Thymus (tissue), 11 donors: ENCODE data around the gene STON2. TPM values are rescaled to one million over a fixed set of nuclear protein-coding genes. Genes with fewer than 3 reads are reported as not detected.
"Not testable (repeated sequence)": the region's sequence is repeated elsewhere in the genome, so short reads cannot be mapped to it uniquely, and the experiment has no call there.

ENCODE experiments used
- DNase-seq, 9 donors: peaks; one replicate each; pipeline ENCODE4 v3.0.0-alpha.2; 2013; ENCODE audit warnings: low spot score in 9 of 9, low read depth in 6 of 9, missing footprints in 1 of 9
- H3K27ac ChIP-seq, 2 donors: one replicate each; pipeline ENCODE4 v1.5.1; 2013; ENCODE audit warnings: control low read depth in 1 of 2, low read depth in 1 of 2, low read length in 1 of 2, mild to moderate bottlenecking in 1 of 2, moderate library complexity in 1 of 2
- H3K27me3 ChIP-seq, 2 donors: one replicate each; pipeline ENCODE4 v1.5.1; 2013; ENCODE audit warnings: low read length in 1 of 2; ENCODE audit not compliant: control insufficient read depth in 2 of 2, insufficient read depth in 1 of 2
- H3K36me3 ChIP-seq, 2 donors: one replicate each; pipeline ENCODE4 v1.5.1; 2013; ENCODE audit warnings: low read length in 1 of 2, mild to moderate bottlenecking in 1 of 2, moderate library complexity in 1 of 2; ENCODE audit not compliant: control insufficient read depth in 2 of 2, insufficient read depth in 2 of 2
- H3K4me1 ChIP-seq, 2 donors: one replicate each; pipeline ENCODE4 v1.5.1; 2013; ENCODE audit warnings: low read length in 2 of 2; ENCODE audit not compliant: control insufficient read depth in 2 of 2, insufficient read depth in 2 of 2
- H3K4me3 ChIP-seq, 2 donors: one replicate each; pipeline ENCODE4 v1.5.1; 2013; ENCODE audit warnings: low read length in 2 of 2, control low read depth in 1 of 2, mild to moderate bottlenecking in 1 of 2
- H3K9me3 ChIP-seq, 2 donors: one replicate each; pipeline ENCODE4 v1.5.1; 2013; ENCODE audit warnings: low read length in 1 of 2, mild to moderate bottlenecking in 1 of 2; ENCODE audit not compliant: control insufficient read depth in 2 of 2, insufficient read depth in 1 of 2
- WGBS: extraction: QIAGEN DNeasy Blood & Tissue Kit; methylation state at CpG from one replicate; pipeline ENCODE4 v1.1.7; 2013; 5-methylcytosine and 5-hydroxymethylcytosine counted together
- polyA plus RNA-seq: library from polyadenylated mRNA; stranded (reverse); fragments of 200-250 nt; gene quantifications from one replicate; pipeline ENCODE4 v1.2.3, GENCODE V29; 2013
- total RNA-seq: library from RNA; stranded (reverse); fragments of 120-200 nt; gene quantifications from one replicate; pipeline ENCODE4 v1.2.4, GENCODE V29; 2013
- donor health status: healthy.

The STON2 gene
- total and polyA plus RNA-seq, 2 donors = 5.4 to 6.1 TPM

- Histone ChIP-seq H3K9me3 (no peaks in the 10 kb centered on the region), H3K36me3 (no peaks in the 10 kb centered on the region), H3K4me3 (no peak overlapping the region), H3K27ac (no peak overlapping the region), H3K27me3 (no peaks in the 10 kb centered on the region), H3K4me1 (peaks cover 13 to 20% of the 10 kb centered on the region in 2 donors)
- DNase-seq = no peak
- 98% methylated on average over 4 of the region's 4 CpGs for WGBS
Observed at GRCh38 chr14:81263777-81264410, 136.2 kb downstream of the STON2 start.

GRCh38 chr14:81261176-81261575 is 138.9 kb downstream of the STON2 start:
- H3K4me3 ChIP-seq = no peak overlapping the region
- H3K27me3 ChIP-seq = no peaks in the 10 kb centered on the region
- no peak overlapping the region for H3K27ac ChIP-seq
- 91% methylated on average over 3 of the region's 3 CpGs for WGBS
- DNase-seq = no peak
- H3K9me3 ChIP-seq = no peaks in the 10 kb centered on the region
- H3K36me3 ChIP-seq = no peaks in the 10 kb centered on the region
- peaks cover 2 to 6% of the 10 kb centered on the region in 2 donors for H3K4me1 ChIP-seq

- H3K36me3 ChIP-seq = no peaks in the 10 kb centered on the region
- no peak overlapping the region for H3K27ac ChIP-seq
- no peaks in the 10 kb centered on the region for H3K9me3 ChIP-seq
- no peak overlapping the region for H3K4me3 ChIP-seq
- 97% methylated on average over 3 of the region's 3 CpGs for WGBS
- H3K27me3 ChIP-seq = no peaks in the 10 kb centered on the region
- DNase-seq = no peak
- peaks cover 2 to 5% of the 10 kb centered on the region in 2 donors for H3K4me1 ChIP-seq
Observed at GRCh38 chr14:81260732-81261131, 139.4 kb downstream of the STON2 start.

GRCh38 chr14:81256289-81256960 is 143.7 kb downstream of the STON2 start:
- 92% methylated on average over 2 of the region's 2 CpGs for WGBS
- Histone ChIP-seq H3K27me3 (no peaks in the 10 kb centered on the region), H3K4me3 (no peak overlapping the region), H3K36me3 (no peaks in the 10 kb centered on the region), H3K27ac (no peak overlapping the region), H3K9me3 (no peaks in the 10 kb centered on the region), H3K4me1 (no peaks in the 10 kb centered on the region)
- DNase-seq = no peak

GRCh38 chr14:81252278-81252677 is 147.8 kb downstream of the STON2 start:
- no peak for DNase-seq
- Histone ChIP-seq H3K9me3 (no peaks in the 10 kb centered on the region), H3K4me1 (no peaks in the 10 kb centered on the region), H3K36me3 (no peaks in the 10 kb centered on the region), H3K27ac (no peak overlapping the region), H3K4me3 (no peak overlapping the region), H3K27me3 (no peaks in the 10 kb centered on the region)
- 94% methylated on average over 1 of the region's 1 CpG for WGBS

GRCh38 chr14:81247271-81247766 is 152.8 kb downstream of the STON2 start:
- no peak overlapping the region for H3K27ac ChIP-seq
- H3K36me3 ChIP-seq = no peaks in the 10 kb centered on the region
- WGBS = 84% methylated on average over 8 of the region's 8 CpGs

GRCh38 chr14:81246461-81247270 is 153.5 kb downstream of the STON2 start:
- no peaks in the 10 kb centered on the region for H3K27me3 ChIP-seq
- H3K4me1 ChIP-seq = no peaks in the 10 kb centered on the region
- no peak for DNase-seq
- H3K9me3 ChIP-seq = no peaks in the 10 kb centered on the region
- H3K27ac ChIP-seq = no peak overlapping the region
- WGBS = 85% methylated on average over 19 of the region's 19 CpGs
- no peak overlapping the region for H3K4me3 ChIP-seq
- no peaks in the 10 kb centered on the region for H3K36me3 ChIP-seq

More at GRCh38 chr14:81247271-81247766, 152.8 kb downstream of the STON2 start:
- H3K27me3 ChIP-seq = no peaks in the 10 kb centered on the region
- DNase-seq = no peak
- no peak overlapping the region for H3K4me3 ChIP-seq
- H3K9me3 ChIP-seq = no peaks in the 10 kb centered on the region
- no peaks in the 10 kb centered on the region for H3K4me1 ChIP-seq

GRCh38 chr14:81245771-81246170 is 154.4 kb downstream of the STON2 start:
- Histone ChIP-seq H3K27me3 (no peaks in the 10 kb centered on the region), H3K4me1 (no peaks in the 10 kb centered on the region), H3K36me3 (no peaks in the 10 kb centered on the region), H3K27ac (no peak overlapping the region), H3K4me3 (no peak overlapping the region), H3K9me3 (no peaks in the 10 kb centered on the region)
- DNase-seq = no peak
- WGBS = 77% methylated on average over 1 of the region's 1 CpG

- 96% methylated on average over 28 of the region's 28 CpGs for WGBS
- H3K4me1 ChIP-seq, DNase-seq, H3K27ac ChIP-seq, H3K36me3 ChIP-seq, H3K27me3 ChIP-seq, H3K4me3 ChIP-seq, H3K9me3 ChIP-seq: not testable (repeated sequence)
Observed at GRCh38 chr14:81244431-81244830, 155.7 kb downstream of the STON2 start.
